GM19467 (cell line): Measurements from ENCODE around the gene SCN10A.

Experiments used
- ATAC-seq: cut with Tn5 transposase; IDR thresholded peaks from one replicate; pipeline ENCODE4 v1.9.1; 2021; ENCODE audit warnings: mild to moderate bottlenecking, moderate library complexity; ENCODE audit not compliant: unreplicated experiment

SCN10A gene

DNA sequence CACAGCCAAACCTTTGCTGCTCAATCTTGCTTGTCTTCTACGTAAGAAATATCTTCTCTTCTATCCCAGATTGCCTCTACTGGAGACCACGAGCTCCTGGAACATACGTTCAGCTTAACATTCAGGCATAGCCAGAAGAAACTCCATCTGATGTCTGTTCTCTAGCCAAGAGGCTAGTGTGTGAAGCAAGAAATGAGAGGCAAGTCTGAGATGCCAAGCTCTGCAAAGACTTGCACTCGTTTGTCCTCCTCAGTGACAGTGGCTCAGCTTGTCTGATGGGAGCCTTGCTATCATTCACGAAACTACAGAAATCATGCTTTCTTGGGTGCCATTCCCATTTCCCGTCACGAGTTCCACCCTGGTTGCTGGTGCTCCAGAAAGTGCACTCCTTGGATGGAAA lies at the start of gene SCN10A:
Gene SCN10A, minus strand, starts transcription at position 192 of the 400 bp plus-strand sequence. CDS start 22,207 bp downstream, outside the sequence.
- no peak for ATAC-seq

DNA sequence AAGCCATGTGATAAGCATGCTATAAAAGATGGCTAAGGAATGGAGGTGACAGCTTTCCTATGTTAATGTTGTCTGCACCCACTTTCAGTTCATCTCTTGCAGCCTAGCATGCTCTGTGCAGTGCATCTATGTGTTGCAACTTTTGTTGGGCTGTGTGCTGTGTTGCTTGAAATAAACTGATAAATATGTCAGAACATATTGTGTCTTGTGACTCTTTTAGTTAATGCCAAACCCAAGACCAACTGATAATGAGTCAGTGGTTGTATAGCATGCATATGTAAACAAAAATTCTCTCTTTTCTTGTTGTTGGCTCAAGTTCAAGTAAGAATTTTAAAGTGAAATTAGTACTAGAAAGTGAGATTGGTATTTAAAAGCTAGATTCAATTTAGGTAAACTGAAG lies 37.0 kb upstream of the SCN10A start:
- no peak for ATAC-seq

GRCh38 chr3:38843898-38844297 lies 27.9 kb upstream of the SCN10A start:
- no peak for ATAC-seq

DNA sequence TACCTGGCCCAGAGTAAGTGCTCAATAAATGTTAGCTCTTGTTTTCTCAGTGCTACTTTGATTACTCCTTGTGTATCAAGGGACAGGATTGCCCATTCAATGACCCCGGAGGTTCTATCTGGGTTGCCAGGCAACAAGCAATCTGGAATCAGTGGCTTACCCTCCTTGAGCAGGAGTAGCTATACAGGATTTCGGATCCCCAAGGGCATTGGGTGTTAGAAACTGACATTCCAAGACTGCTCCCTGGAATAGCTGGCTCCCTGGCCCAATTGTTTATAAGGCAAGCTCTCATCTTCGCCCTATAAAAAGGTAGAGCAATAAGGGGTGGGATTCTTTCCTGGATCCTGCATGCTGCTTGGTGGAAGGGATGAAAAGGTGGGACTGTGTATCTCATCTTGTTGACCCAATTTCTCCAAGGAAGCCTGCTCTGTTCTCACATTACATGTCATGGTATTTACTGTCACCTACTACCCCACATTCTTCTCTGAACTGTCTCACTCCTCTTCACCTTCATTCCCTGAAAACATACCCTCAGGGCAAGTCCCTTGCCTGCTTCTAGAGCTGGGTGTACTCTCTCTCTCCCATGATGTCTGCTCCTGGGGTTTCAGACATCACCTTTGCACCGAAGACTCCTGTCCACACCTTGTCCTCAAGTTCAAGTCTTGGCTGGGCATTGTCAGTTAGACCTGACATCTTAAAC lies 26.4 kb upstream of the SCN10A start:
- no peak for ATAC-seq

DNA sequence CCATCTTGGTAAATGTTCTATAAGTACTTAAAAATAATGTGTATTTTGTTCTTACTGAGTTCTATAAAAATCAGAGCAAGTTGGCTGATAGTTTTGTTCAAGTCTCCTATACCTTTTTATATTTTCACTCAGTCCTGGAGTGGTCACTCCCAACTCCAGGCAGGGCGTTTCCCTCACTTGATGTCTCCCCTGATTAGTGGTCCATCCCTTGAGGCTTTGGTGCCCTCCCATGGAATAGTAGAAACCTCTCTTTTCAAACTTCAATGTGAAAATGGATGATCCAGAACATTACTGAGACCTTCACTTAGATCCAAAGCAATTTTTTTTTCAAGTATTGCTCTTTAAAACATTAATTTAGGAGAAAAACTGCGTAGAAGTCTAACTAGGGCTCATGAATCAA lies 25.0 kb upstream of the SCN10A start:
- no peak for ATAC-seq

DNA sequence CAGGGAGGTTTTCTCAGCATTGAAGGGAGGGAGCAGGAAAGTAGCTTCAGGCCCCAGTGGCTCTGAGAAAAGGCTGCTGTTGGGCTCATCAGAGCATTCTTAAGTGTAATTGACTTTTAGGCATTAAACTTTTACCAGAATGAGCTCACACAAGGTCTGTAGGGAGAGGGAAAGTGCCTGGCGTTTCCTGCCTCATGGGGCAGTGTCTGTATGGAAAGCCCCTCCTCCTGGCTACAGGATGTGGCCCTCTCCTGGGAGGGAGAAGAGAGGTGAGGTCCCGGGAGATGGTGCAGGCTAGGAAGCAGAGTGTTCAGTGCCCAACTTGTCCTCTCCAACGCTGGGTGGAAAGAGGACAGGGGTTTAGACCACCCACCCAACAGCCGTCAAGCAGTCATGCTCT lies 21.3 kb upstream of the SCN10A start:
- ATAC-seq, result no peak

GRCh38 chr3:38836561-38836960 lies 20.5 kb upstream of the SCN10A start:
- no peak for ATAC-seq

DNA sequence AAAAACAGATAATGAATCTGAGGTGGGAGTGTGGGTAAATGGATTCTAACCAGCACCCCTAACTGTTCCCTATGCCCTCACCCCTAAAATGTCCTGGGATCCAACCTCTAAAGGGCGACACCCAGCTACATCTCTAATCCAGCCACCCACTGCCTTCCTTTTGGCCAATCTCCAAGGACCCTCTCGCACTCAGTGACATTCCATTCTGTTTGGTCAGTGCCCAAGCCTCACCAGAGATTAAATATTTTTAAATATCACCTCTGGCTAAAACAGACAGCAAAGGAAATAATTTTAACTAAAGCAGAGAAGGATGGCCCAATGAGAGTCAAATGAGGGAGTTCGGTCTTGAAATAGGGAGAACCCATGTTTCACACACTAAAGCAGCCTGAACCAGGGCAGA lies 19.9 kb upstream of the SCN10A start:
- no peak for ATAC-seq

- ATAC-seq, result no peak
Observed at GRCh38 chr3:38834717-38835116, 18.7 kb upstream of the SCN10A start.

- no peak for ATAC-seq
Observed at GRCh38 chr3:38834110-38834509, 18.1 kb upstream of the SCN10A start.

DNA sequence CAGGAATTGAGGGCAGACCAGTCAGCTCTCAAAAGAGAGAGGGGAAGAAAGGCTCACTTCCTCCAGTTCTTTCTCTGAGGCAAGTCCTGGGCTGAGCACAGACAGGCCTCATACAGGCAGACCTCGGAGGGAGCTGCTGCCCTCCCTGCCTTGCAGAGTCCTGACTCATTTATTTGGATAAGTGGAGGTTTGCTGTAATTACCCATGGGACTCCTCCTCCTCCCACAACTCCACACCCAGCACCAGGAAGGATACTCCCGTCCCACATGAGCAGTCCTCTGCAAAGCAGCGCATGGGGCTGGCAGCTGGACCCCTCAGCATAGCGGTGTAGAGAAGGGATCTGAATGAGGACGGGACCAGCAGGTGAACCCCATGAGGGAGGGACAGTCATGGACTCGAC lies 13.4 kb upstream of the SCN10A start:
- ATAC-seq, result no peak

DNA sequence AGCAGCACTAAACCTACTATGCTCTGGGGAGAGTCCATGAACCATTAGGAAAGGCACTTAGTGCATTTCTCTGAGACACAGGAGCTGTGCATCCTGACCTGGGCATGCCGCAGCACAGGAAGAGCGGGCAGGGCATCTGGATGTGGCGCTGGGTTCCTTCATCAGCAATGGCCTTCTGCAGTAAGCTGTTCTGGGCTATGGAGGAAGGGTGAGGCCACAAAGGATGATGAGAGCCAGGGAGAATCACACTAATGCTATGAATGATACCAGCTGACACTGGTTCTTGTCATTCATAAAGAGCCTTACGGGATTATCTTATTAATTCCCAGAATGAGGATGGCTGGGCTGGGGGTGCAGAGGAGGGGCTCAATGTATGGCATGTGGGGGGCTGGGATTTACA lies 12.7 kb upstream of the SCN10A start:
- no peak for ATAC-seq

- ATAC-seq, result no peak
Observed at GRCh38 chr3:38827791-38828190, 11.8 kb upstream of the SCN10A start.

- ATAC-seq, result no peak
Observed at GRCh38 chr3:38826001-38826400, 10.0 kb upstream of the SCN10A start.

DNA sequence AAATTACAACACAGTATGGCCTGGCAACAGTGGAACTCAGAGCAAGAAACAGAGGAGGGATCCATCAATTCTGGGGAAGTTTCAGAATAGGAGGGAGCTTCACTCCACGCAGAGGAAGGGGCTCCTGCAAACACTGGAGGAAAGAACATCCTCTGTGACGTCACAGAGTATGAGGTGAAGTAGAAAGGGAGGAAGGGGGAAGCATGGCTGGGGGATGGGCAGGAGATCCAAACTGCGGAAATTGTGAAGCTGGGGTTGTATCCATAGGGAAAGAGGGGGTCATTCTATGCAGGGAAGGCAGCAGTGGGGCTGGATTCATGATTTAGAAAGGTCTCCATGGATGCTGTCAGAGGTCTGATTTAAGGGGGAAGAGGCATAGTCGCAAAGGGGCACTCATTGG lies 8.3 kb upstream of the SCN10A start:
- ATAC-seq, result no peak

DNA sequence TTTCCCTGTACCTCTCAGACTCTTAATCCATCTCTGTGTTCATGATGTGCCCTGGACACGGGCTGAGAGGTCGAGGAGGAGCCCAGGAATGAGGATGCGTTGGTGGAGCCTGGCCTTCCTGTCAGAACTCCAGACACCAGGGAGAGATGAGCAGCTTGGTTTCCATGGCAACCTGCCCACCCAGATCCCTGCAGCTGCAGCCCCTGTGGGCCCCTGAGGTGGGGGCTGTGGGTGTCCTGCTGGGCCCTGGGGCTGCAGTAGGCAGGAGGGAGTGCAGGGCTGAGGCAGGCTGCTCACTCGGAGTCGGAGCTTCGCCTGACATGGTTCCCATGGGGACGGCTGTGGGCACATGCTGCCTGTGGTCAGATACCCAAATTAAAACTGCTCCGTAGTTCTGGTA lies 7.7 kb upstream of the SCN10A start:
- ATAC-seq, result no peak

DNA sequence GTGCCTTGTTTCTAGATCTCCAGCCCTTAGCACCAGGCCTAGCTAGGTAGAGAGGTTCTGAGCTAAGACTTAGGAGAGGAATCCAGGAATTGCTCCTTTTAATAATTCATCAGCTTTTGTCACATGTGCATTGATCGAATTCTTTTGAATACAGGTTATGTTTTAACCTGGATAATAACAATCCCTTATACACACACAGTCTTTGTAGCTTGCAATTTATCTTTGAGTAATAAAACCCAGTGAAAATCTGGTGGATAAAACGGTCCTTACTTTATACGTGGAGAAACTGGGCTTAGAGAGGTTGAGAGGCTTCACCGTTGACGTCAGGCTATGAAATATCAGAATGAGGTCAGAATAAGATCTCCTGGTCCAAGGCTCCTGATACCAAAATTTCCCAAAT lies 7.2 kb upstream of the SCN10A start:
- ATAC-seq, result no peak

GRCh38 chr3:38811822-38812221 lies 4.2 kb downstream of the SCN10A start:
- no peak for ATAC-seq

DNA sequence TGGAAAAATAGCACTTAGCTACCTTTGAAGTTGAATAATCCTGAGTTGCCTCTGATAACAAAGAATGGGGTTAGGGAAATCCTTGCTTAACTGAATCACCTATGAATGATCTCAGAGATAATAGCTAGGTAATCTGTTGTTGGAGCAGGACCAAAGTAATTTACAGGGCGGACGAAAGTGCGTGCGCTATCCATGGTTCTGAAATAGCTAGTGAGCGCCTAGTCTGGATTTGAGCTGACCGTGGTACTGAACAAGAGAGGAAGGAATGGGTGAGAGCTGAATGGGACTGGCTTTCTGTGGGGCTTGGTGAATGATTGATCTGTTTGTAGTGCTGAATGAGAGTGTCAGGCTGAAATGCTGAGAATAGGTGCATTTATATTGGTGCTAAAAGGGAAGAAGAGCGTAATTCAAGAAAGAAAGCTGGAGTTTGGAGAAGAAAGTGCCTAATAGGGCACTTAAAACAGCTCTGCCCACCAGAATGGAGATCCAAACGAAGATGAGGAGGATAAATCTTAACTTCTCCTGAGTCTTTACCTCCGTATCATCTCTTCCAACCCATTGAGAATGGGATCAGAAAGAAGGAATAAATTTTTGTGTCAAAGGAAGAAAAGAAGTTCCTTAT lies 10.1 kb downstream of the SCN10A start:
- ATAC-seq, result no peak

DNA sequence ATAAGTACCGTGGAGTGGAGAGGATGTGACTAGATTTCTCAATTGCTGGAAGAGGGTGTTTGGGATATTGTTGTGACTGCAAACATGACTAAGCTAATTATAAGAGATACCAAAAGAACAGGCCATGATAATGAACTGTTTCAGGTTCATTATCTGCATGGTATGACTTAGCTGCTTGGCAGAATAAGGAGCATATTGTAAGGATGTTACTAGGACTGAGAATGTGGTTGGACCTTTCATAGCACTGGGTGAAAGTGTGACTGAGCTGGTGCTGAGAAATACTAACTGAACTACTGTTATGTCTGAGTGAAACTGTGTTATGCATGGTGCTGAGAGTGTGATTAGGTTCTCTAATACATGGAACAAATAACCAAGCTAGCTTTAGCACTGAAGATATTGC lies 11.0 kb downstream of the SCN10A start:
- ATAC-seq, result no peak

GRCh38 chr3:38800511-38800910 lies 15.5 kb downstream of the SCN10A start:
- no peak for ATAC-seq

DNA sequence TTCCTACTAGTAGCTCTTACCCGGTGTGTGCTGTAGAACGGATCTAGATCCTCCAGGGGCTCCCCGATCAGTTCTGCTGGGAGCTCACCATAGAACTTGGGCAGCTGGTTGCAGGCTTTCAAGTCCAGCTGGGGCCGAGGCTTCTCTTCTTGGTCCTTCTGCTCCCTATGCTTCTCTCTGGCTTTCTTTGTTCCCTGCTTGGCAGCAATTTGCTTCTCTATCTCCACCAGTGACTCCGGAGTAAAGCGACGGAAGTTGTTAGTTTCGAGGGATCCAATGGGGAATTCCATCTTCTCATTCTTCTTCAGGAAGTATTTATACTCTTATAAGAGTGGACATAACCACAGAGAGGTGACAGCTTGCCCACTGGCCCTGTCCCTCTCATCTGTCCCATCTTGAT lies 22.3 kb downstream of the SCN10A start:
- ATAC-seq, result no peak

DNA sequence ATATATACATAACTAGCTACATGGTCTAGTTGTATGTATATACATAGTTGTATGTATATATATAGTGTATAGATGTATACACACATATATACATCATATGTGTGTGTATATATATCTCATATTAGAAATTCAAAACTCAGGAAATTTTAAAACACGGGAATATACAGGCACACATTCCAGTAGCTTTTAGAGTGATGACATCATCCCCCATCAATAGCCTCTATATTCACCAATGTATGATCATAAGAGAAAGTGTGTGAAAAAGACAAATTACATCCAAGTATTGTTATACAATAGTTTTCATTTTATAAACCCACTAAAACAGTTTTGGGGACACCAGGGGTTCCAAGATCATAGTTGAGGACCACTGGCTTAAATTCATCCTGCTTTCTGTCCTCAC lies 23.0 kb downstream of the SCN10A start:
- no peak for ATAC-seq
